ENCODE results near the gene DYRK1A.

The DYRK1A gene

DNA sequence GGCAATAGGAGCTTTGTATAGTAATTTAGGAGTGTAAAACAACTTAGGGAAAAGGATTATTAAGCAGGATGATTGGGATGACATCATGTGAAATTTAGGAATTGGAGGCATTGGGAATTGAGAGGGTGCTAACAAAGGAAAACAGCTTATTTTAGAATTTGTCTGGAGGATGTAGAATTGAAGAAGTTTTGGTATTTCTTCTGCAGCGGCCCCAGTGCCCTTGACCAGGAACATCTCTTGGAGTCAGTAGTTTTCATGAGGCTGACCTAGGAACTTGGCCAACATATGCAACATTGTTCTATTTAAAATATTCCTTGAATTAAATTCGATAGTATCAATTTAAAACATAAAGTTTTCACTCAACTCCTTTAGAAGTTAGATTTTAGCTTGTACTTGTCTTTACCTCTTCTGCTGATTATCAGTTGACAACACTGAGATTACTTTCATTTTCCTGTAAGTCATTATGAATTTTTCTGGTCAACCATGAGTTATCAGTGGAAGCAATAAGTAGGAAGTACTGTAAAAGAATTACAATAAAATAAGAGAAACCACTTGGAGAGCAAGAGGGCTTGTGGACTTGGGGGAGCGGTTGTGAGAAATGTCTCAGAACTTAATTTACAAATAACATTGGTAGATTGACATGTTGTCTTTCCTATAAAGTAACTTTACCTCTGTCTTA, 52.8 kb downstream of the DYRK1A start:
- TF ChIP-seq, protein P1, sequence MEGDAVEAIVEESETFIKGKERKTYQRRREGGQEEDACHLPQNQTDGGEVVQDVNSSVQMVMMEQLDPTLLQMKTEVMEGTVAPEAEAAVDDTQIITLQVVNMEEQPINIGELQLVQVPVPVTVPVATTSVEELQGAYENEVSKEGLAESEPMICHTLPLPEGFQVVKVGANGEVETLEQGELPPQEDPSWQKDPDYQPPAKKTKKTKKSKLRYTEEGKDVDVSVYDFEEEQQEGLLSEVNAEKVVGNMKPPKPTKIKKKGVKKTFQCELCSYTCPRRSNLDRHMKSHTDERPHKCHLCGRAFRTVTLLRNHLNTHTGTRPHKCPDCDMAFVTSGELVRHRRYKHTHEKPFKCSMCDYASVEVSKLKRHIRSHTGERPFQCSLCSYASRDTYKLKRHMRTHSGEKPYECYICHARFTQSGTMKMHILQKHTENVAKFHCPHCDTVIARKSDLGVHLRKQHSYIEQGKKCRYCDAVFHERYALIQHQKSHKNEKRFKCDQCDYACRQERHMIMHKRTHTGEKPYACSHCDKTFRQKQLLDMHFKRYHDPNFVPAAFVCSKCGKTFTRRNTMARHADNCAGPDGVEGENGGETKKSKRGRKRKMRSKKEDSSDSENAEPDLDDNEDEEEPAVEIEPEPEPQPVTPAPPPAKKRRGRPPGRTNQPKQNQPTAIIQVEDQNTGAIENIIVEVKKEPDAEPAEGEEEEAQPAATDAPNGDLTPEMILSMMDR (IDR thresholded peaks at IDR 0.05; ENCODE audit: poor library complexity, severe bottlenecking): no peak
- no peak for ATAC-seq (ENCODE audit: low read depth)
- Histone ChIP-seq H3K9me3 (ENCODE audit: severe bottlenecking) (peaks cover 2% of the 10 kb centered on the region), H3K27me3 (ENCODE audit: insufficient read depth, poor library complexity, severe bottlenecking) (no peaks in the 10 kb centered on the region), H3K36me3 (ENCODE audit: low read depth) (peaks cover 37% of the 10 kb centered on the region), H3K4me1 (ENCODE audit: insufficient read depth, poor library complexity, severe bottlenecking) (peaks cover 14% of the 10 kb centered on the region), H3K4me3 (ENCODE audit: severe bottlenecking) (no peak overlapping the region), H3K27ac (ENCODE audit: poor library complexity, severe bottlenecking) (no peak overlapping the region)
- DNase-seq (ENCODE audit: low spot score): no peak

DNA sequence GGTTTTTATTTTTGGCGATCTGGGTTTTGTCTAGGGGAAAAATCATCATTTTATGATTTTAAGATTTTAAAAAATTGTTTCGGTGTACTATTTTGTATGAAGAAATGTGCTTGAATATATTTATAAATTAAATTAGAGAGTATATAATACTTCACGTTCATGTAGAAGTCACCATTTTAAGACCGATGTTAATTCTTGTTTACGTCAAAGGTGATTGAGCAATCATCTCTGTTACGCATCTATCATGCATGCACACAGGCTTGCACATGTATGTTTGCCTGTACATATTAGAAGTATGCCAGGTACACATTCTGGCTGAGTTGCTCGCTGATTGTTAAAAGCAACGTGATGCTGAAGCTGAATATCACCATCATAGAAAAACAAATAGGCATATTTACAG, 54.7 kb downstream of the DYRK1A start:
- TF ChIP-seq, protein P1 (IDR thresholded peaks at IDR 0.05; ENCODE audit: poor library complexity, severe bottlenecking): no peak
- H3K27ac ChIP-seq (ENCODE audit: poor library complexity, severe bottlenecking): no peak overlapping the region
- no peak for ATAC-seq (ENCODE audit: low read depth)
- peaks cover 48% of the 10 kb centered on the region for H3K36me3 ChIP-seq (ENCODE audit: low read depth)
- H3K9me3 ChIP-seq (ENCODE audit: severe bottlenecking): peaks cover 2% of the 10 kb centered on the region
- H3K27me3 ChIP-seq (ENCODE audit: insufficient read depth, poor library complexity, severe bottlenecking): no peaks in the 10 kb centered on the region
- no peak overlapping the region for H3K4me3 ChIP-seq (ENCODE audit: severe bottlenecking)
- no peak for DNase-seq (ENCODE audit: low spot score)
- peaks cover 8% of the 10 kb centered on the region for H3K4me1 ChIP-seq (ENCODE audit: insufficient read depth, poor library complexity, severe bottlenecking)

DNA sequence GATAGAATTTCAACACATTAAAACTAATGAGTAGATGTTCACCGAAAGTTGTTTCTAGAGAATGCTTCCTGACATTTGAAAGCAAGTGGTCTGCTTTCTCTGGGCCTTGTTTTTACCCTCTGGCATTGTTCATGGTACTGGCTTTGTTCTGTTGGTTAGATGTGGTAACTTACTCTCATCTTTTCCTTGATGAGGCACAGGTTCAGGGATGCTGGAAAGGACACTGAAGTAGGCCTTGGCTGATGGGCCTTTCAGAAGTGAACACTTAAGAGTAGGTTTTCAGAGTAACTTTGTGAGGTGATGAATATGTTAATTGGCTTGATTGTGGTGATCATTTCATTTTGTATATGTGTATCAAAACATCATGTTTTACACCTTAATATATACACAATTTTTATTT, 55.8 kb downstream of the DYRK1A start:
- ATAC-seq (ENCODE audit: low read depth): no peak

DNA sequence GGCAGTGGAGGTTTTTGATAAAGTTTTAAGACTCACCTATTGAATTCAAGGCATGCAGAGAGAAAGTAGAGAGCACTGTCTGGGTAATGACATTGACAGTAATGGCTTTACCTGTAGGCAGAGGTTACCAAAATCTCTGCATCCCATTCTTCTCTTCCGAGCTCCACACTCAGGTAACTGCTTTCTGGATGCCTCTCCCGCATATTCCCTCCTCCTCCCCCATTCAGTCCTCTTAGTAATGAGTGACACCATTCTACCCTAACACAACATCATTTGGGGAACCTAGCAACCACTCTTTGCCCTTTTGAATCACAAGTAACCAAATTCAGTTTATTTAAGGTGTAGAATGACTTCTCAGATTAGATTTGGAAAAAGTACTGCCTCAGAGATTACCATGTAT, 56.5 kb downstream of the DYRK1A start:
- Histone ChIP-seq H3K36me3 (ENCODE audit: low read depth) (peaks cover 54% of the 10 kb centered on the region), H3K27me3 (ENCODE audit: insufficient read depth, poor library complexity, severe bottlenecking) (no peaks in the 10 kb centered on the region), H3K4me3 (ENCODE audit: severe bottlenecking) (no peak overlapping the region), H3K4me1 (ENCODE audit: insufficient read depth, poor library complexity, severe bottlenecking) (peaks cover 8% of the 10 kb centered on the region), H3K9me3 (ENCODE audit: severe bottlenecking) (peaks cover 2% of the 10 kb centered on the region), H3K27ac (ENCODE audit: poor library complexity, severe bottlenecking) (no peak overlapping the region)
- DNase-seq (ENCODE audit: low spot score) (no peak), ATAC-seq (ENCODE audit: low read depth) (no peak)
- TF ChIP-seq, protein P1 (IDR thresholded peaks at IDR 0.05; ENCODE audit: poor library complexity, severe bottlenecking): no peak

More for the DNA sequence above, 55.8 kb downstream of the DYRK1A start:
- Histone ChIP-seq H3K4me3 (ENCODE audit: severe bottlenecking) (no peak overlapping the region), H3K27me3 (ENCODE audit: insufficient read depth, poor library complexity, severe bottlenecking) (no peaks in the 10 kb centered on the region), H3K27ac (ENCODE audit: poor library complexity, severe bottlenecking) (no peak overlapping the region), H3K4me1 (ENCODE audit: insufficient read depth, poor library complexity, severe bottlenecking) (peaks cover 8% of the 10 kb centered on the region), H3K9me3 (ENCODE audit: severe bottlenecking) (peaks cover 2% of the 10 kb centered on the region), H3K36me3 (ENCODE audit: low read depth) (peaks cover 51% of the 10 kb centered on the region)
- TF ChIP-seq, protein P1 (IDR thresholded peaks at IDR 0.05; ENCODE audit: poor library complexity, severe bottlenecking): no peak
- no peak for DNase-seq (ENCODE audit: low spot score)

DNA sequence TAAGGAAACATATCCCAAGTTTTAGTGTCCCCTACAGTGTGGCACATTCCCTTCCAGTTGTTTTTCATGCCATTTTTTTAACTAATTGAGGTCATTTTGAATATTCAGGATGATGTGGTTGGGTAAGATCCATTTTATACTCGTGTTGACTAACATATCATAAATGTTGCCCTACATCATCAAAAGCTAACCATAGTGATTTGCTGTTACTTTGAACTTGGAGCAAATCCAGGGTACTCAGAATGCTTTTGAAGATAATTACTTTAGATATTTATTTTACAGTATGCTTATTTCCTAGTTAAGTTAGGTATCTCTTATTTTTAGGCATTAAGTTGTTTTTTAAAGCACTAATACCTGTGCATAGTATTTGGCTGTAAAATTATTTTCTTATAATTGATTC, 57.8 kb downstream of the DYRK1A start:
- DNase-seq (ENCODE audit: low spot score): no peak
- Histone ChIP-seq H3K36me3 (ENCODE audit: low read depth) (peaks cover 58% of the 10 kb centered on the region), H3K4me1 (ENCODE audit: insufficient read depth, poor library complexity, severe bottlenecking) (peaks cover 3% of the 10 kb centered on the region)

More for the DNA sequence above, 57.8 kb downstream of the DYRK1A start:
- no peak for ATAC-seq (ENCODE audit: low read depth)
- Histone ChIP-seq H3K27me3 (ENCODE audit: insufficient read depth, poor library complexity, severe bottlenecking) (no peaks in the 10 kb centered on the region), H3K4me3 (ENCODE audit: severe bottlenecking) (no peak overlapping the region), H3K27ac (ENCODE audit: poor library complexity, severe bottlenecking) (no peak overlapping the region), H3K9me3 (ENCODE audit: severe bottlenecking) (no peaks in the 10 kb centered on the region)
- TF ChIP-seq, protein P1 (IDR thresholded peaks at IDR 0.05; ENCODE audit: poor library complexity, severe bottlenecking): no peak

Measured in RWPE2 (cell line).